ENCODE results near the gene PRELP. TPM values are rescaled to one million over a fixed set of nuclear protein-coding genes. Genes with fewer than 3 reads are reported as not detected.

PRELP gene
- total RNA-seq, 2 donors from 2014 or later = not detected

DNA sequence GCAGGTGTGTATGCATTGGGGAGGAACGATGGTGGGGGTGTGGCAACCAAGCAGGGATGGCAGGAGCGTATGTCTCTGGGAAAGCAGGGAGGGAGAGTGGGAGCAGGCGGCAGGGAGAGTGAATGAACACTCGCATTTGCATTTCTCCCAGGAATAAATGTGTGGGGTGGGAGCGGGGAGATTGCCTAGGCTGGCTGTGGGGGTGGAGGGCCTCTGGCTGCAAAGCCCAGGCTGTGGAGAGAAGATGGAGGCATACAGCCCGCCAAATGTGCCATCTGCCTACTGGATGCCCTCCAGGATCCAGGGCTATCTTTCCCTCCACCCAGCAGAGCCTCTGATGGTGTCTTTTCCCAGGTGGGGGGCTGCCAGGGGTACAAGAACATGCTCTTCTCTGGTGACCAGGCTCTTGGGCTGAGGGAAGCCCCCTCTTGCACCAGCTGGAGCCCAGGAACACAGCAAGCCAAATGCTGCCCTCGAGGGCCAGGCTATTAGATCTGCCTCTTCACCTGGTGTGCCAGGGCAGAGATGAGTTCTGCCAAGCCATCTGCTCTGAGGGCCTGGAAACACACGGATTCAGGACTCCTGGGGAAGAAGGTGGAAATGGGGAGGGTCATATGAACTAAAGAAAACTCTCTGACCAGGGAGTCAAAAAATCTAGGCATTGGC lies 16.6 kb downstream of the PRELP start:
- DNase-seq = no peak
- ATAC-seq (replicated peaks in 1 of 2) = no peak
- H3K9me3 Mint-ChIP-seq = no peaks in the 10 kb centered on the region
- H3K36me3 Mint-ChIP-seq (ENCODE audit: insufficient read depth in 2 of 2) = no peaks in the 10 kb centered on the region
- H3K27me3 Mint-ChIP-seq (ENCODE audit: low read depth) = no peaks in the 10 kb centered on the region
- peaks cover 8% of the 10 kb centered on the region for H3K4me1 Mint-ChIP-seq (ENCODE audit: low read depth)
- H3K27ac Mint-ChIP-seq = no peak overlapping the region
- no peak overlapping the region for H3K4me3 Mint-ChIP-seq

- H3K27me3 Mint-ChIP-seq (ENCODE audit: low read depth) = no peaks in the 10 kb centered on the region
- ATAC-seq (replicated peaks in 1 of 2) (no peak), DNase-seq (no peak)
- H3K27ac Mint-ChIP-seq = no peak overlapping the region
- H3K4me3 Mint-ChIP-seq = no peak overlapping the region
- H3K9me3 Mint-ChIP-seq = no peaks in the 10 kb centered on the region
- peaks cover 3% of the 10 kb centered on the region for H3K4me1 Mint-ChIP-seq (ENCODE audit: low read depth)
- H3K36me3 Mint-ChIP-seq (ENCODE audit: insufficient read depth in 2 of 2) = no peaks in the 10 kb centered on the region
These were observed 17.1 kb downstream of the PRELP start for GRCh38 chr1:203492748-203493130.

DNA sequence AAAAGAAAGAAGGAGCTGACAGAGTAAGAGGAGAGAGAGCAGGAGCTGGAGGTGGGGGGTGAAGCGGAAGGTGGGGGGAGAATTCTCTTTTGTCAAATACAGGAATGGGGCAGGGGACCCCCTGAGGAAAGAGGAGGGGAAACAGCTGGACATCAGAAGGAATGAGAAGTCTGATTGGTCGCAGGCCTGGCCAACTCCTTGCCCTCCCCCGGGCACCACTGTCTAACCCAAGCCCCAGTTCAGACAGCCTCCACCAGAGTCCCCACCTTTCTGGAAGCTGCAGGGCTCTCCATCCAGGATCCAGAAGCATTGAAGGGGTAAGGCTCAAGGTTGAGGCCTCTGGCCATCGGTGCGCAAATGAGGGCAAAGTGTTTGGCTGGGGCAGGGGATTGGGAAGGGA lies 18.3 kb downstream of the PRELP start, which contains the start of gene OPTC:
OPTC (plus strand) TSS at position 253 of the 400 bp plus-strand sequence. CDS start 1,853 bp downstream, outside the sequence.
- Mint-ChIP-seq H3K27me3 (ENCODE audit: low read depth) (no peaks in the 10 kb centered on the region), H3K36me3 (ENCODE audit: insufficient read depth in 2 of 2) (no peaks in the 10 kb centered on the region), H3K27ac (no peak within 1 kb of the TSS), H3K9me3 (no peaks in the 10 kb centered on the region), H3K4me1 (ENCODE audit: low read depth) (no peaks in the 10 kb centered on the region), H3K4me3 (no peak within 1 kb of the TSS)
- DNase-seq (no peak), ATAC-seq (replicated peaks in 1 of 2) (no peak)

DNA sequence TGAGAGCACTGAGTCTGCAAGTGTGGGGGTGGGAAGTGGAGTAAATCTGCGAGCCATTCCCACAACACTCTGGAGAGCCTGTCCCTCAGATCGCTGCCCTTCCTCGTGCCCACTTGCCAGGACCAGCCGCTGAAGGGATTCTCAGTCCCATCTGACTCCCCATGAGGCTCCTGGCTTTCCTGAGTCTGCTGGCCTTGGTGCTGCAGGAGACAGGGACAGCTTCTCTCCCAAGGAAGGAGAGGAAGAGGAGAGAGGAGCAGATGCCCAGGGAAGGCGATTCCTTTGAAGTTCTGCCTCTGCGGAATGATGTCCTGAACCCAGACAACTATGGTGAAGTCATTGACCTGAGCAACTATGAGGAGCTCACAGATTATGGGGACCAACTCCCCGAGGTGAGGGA lies 20.2 kb downstream of the PRELP start:
- Mint-ChIP-seq H3K4me3 (no peak overlapping the region), H3K27ac (no peak overlapping the region), H3K27me3 (ENCODE audit: low read depth) (no peaks in the 10 kb centered on the region), H3K4me1 (ENCODE audit: low read depth) (no peaks in the 10 kb centered on the region), H3K9me3 (no peaks in the 10 kb centered on the region), H3K36me3 (ENCODE audit: insufficient read depth in 2 of 2) (no peaks in the 10 kb centered on the region)
- DNase-seq = no peak
- no peak for ATAC-seq (replicated peaks in 1 of 2)

DNA sequence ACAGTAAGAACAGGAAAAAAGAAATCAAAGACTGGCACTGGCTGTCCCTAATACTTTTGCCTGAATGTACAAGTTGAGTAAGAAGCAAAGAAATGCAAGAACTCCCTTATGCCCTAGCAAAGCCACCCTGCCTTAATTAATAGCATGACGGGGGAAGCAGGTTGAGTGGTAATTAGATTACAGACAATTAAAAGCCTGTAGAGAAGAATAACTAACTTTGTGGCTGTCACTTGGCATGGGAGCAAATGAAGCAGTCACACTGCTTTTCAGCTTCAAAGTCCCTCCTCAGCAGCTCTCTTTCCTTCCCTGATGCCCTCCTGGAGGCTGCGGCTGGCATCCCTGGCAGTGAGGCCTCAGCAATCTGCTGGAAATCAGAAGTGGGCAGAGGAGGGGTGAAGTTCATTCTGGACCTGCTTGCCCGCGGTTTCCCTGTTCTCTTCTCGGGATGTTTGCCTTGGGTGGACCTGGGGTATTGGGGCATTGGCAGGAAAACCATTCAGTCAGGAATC lies 21.7 kb downstream of the PRELP start:
- no peak for ATAC-seq (replicated peaks in 1 of 2)
- H3K27ac Mint-ChIP-seq = no peak overlapping the region
- no peaks in the 10 kb centered on the region for H3K9me3 Mint-ChIP-seq
- no peaks in the 10 kb centered on the region for H3K27me3 Mint-ChIP-seq (ENCODE audit: low read depth)
- no peak for DNase-seq
- no peak overlapping the region for H3K4me3 Mint-ChIP-seq
- H3K4me1 Mint-ChIP-seq (ENCODE audit: low read depth) = no peaks in the 10 kb centered on the region
- no peaks in the 10 kb centered on the region for H3K36me3 Mint-ChIP-seq (ENCODE audit: insufficient read depth in 2 of 2)

DNA sequence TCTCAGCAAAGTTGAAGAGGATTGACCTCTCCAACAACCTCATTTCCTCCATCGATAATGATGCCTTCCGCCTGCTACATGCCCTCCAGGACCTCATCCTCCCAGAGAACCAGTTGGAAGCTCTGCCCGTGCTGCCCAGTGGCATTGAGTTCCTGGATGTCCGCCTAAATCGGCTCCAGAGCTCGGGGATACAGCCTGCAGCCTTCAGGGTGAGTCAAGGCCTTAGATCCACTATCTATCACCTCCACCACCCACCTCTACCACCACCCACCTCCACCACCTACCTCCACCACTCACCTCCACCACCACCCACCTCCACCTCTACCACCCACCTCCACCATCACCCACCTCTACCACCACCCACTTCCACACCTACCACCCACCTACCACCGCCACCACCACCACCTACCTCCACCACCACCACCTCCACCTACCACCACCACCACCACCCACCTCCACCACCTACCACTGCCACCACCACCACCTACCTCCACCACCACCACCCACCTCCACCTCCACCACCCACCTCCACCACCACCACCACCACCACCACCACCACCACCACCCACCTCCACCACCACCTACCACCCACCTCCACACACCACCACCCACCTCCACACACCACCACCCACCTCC lies 24.2 kb downstream of the PRELP start:
- ATAC-seq (replicated peaks in 1 of 2) = no peak
- Mint-ChIP-seq H3K36me3 (ENCODE audit: insufficient read depth in 2 of 2) (no peaks in the 10 kb centered on the region), H3K27ac (no peak overlapping the region), H3K4me1 (ENCODE audit: low read depth) (peaks cover 4% of the 10 kb centered on the region), H3K9me3 (no peaks in the 10 kb centered on the region), H3K27me3 (ENCODE audit: low read depth) (peaks cover 8% of the 10 kb centered on the region), H3K4me3 (no peak overlapping the region)
- DNase-seq = no peak

DNA sequence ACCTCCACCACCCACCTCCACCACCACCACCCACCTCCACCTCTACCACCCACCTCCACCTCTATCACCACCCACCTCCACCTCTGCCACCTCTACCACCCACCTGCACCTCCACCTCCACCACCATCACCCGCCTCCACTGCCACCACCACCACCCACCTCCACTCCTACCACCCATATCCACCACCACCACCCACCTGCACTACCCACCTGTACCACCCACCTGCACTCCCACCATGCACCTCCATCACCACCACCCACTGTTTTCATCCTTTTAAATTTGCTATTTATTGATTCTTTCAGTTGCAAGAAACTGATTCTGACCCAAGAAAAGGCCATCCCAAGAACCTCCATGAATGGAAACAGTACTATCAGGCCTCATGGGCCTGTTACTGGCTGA lies 24.7 kb downstream of the PRELP start:
- Mint-ChIP-seq H3K27ac (no peak overlapping the region), H3K27me3 (ENCODE audit: low read depth) (peaks cover 8% of the 10 kb centered on the region), H3K4me1 (ENCODE audit: low read depth) (peaks cover 7% of the 10 kb centered on the region), H3K9me3 (no peaks in the 10 kb centered on the region), H3K4me3 (no peak overlapping the region), H3K36me3 (ENCODE audit: insufficient read depth in 2 of 2) (no peaks in the 10 kb centered on the region)
- DNase-seq (no peak), ATAC-seq (replicated peaks in 1 of 2) (no peak)

GRCh38 chr1:203503836-203504235 lies 28.2 kb downstream of the PRELP start:
- Mint-ChIP-seq H3K4me1 (ENCODE audit: low read depth) (peaks cover 7% of the 10 kb centered on the region), H3K9me3 (no peaks in the 10 kb centered on the region), H3K4me3 (no peak overlapping the region), H3K27ac (no peak overlapping the region), H3K27me3 (ENCODE audit: low read depth) (peaks cover 8% of the 10 kb centered on the region), H3K36me3 (ENCODE audit: insufficient read depth in 2 of 2) (no peaks in the 10 kb centered on the region)
- ATAC-seq (replicated peaks in 1 of 2) (no peak), DNase-seq (no peak)

GRCh38 chr1:203504400-203505250 lies 29.0 kb downstream of the PRELP start:
- Mint-ChIP-seq H3K36me3 (ENCODE audit: insufficient read depth in 2 of 2) (no peaks in the 10 kb centered on the region), H3K27ac (no peak overlapping the region), H3K4me1 (ENCODE audit: low read depth) (peaks cover 7% of the 10 kb centered on the region), H3K9me3 (no peaks in the 10 kb centered on the region), H3K4me3 (no peak overlapping the region), H3K27me3 (ENCODE audit: low read depth) (peaks cover 8% of the 10 kb centered on the region)
- DNase-seq (peak; percentile 75 to 77), ATAC-seq (replicated peaks in 1 of 2) (peak; percentile 75 to 83)

DNA sequence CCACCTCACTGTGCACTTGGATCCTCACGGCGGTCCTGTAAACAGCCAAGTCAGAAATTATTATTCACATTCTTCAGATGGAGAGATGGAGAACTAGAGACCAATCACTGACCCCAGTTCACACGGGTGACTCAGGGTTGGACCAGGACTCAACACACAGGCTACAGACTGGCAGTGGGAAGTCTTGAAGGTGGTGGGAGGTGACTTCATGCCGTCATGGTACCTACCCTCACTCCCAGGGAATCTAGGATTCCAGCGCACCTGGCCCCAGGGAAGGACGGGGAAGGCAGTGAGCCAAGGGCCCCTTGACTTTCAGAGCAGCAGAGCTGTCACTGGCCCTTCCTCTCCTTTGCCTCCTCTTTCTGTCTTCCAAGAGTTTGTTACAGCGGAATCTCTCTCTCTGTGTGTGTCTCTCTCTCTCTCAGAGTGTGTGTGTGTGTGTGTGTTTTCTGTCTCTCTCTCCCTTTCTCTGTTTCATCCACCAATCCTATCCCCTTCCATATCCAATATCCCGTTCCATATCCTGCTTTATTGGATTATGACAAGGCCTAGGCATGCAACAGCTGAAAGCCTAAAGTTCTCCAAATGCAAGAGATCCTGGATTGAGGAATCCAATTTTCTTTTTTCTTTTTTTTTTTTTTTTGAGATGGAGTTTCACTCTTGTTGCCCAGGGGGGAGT lies 30.1 kb downstream of the PRELP start:
- no peaks in the 10 kb centered on the region for H3K36me3 Mint-ChIP-seq (ENCODE audit: insufficient read depth in 2 of 2)
- peaks cover 7% of the 10 kb centered on the region for H3K4me1 Mint-ChIP-seq (ENCODE audit: low read depth)
- H3K27me3 Mint-ChIP-seq (ENCODE audit: low read depth) = peaks cover 8% of the 10 kb centered on the region
- H3K9me3 Mint-ChIP-seq = no peaks in the 10 kb centered on the region
- no peak for ATAC-seq (replicated peaks in 1 of 2)
- H3K27ac Mint-ChIP-seq = no peak overlapping the region
- no peak for DNase-seq
- no peak overlapping the region for H3K4me3 Mint-ChIP-seq

DNA sequence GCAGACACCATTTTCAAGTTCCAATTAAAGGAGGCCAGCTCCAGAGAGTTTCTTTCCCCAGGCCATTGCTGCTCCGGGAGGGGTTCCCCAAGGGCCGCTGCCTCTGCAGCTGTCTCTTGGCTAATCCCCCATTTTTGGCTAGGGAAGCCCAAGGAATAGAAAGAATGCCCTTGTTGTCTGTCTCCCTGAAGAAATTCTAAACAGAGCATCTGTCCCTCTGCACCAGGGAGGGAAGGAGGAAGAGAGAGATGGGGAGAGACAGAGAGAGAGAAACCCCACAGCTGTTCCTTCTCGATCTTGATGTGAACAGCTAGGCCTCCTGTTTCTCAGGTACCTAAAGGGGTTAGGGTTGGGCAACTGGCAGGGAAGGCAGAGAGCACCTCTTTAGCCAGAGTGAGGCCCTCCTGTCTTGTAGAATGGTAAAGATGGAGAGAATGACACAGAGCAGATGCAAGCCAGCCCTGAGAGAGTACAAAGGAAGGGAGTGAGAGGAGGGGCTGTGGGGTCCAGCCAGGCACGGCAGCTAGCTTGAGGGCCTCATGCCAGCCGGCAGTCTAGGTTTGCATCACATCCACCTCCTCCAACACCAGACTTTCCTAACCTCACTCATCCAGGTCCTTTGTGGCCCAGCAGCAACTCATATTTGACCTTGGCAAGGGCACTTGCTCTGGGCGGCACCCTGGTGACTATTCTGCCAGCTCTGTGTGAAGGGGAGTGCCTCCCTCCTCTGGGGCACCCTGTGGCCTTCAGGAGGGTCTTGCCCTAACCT lies 31.4 kb downstream of the PRELP start:
- Mint-ChIP-seq H3K27me3 (ENCODE audit: low read depth) (peaks cover 8% of the 10 kb centered on the region), H3K36me3 (ENCODE audit: insufficient read depth in 2 of 2) (no peaks in the 10 kb centered on the region), H3K4me3 (no peak overlapping the region), H3K27ac (peak overlapping the region; percentile 44), H3K4me1 (ENCODE audit: low read depth) (peaks cover 7% of the 10 kb centered on the region), H3K9me3 (no peaks in the 10 kb centered on the region)
- ATAC-seq (replicated peaks in 1 of 2) (peak; percentile 36 to 38), DNase-seq (no peak)

DNA sequence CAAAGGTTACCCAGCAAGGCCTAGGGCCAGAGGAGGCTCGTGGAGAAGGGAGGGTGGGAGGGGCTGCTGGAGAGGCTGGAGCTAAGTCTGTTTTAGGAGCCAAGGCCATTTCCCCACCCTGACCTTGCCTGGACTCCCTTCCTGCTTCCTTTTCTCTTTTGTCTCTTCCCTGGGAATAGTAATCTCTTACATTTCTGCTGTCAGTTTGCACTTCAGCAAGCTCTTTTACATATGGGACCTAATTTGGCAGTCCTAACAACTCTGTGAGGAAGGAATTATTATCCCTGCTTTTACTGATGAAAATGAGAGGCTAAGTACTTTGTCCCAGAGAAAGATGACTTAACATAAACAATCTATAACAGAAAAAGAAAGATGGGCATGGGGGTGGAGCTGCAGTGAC lies 32.2 kb downstream of the PRELP start:
- Mint-ChIP-seq H3K27me3 (ENCODE audit: low read depth) (peaks cover 8% of the 10 kb centered on the region), H3K36me3 (ENCODE audit: insufficient read depth in 2 of 2) (no peaks in the 10 kb centered on the region), H3K4me3 (no peak overlapping the region), H3K9me3 (no peaks in the 10 kb centered on the region), H3K4me1 (ENCODE audit: low read depth) (peaks cover 13% of the 10 kb centered on the region), H3K27ac (no peak overlapping the region)
- DNase-seq (no peak), ATAC-seq (replicated peaks in 1 of 2) (no peak)

Measured in activated T-cell treated with anti-CD3 and anti-CD28 coated beads, Interleukin-2, amount 50 U/mL, for 72 hours (primary cell).